GM19328 (cell line): ENCODE results near the gene MED15.
"Not testable (repeated sequence)": the region's sequence is repeated elsewhere in the genome, so short reads cannot be mapped to it uniquely, and the experiment has no call there.

Experiments used
- ATAC-seq: cut with Tn5 transposase; IDR thresholded peaks from one replicate; pipeline ENCODE4 v1.9.1; 2021; ENCODE audit warnings: mild to moderate bottlenecking, moderate library complexity; ENCODE audit not compliant: unreplicated experiment

The MED15 gene

GRCh38 chr22:20531154-20531403, 23.7 kb downstream of the MED15 start:
- ATAC-seq: no peak

- ATAC-seq: no peak
These were observed 24.2 kb downstream of the MED15 start for GRCh38 chr22:20531404-20532201.

- no peak for ATAC-seq
These were observed 25.0 kb downstream of the MED15 start for GRCh38 chr22:20532256-20532993.

GRCh38 chr22:20533095-20533878, 25.9 kb downstream of the MED15 start:
- no peak for ATAC-seq

DNA sequence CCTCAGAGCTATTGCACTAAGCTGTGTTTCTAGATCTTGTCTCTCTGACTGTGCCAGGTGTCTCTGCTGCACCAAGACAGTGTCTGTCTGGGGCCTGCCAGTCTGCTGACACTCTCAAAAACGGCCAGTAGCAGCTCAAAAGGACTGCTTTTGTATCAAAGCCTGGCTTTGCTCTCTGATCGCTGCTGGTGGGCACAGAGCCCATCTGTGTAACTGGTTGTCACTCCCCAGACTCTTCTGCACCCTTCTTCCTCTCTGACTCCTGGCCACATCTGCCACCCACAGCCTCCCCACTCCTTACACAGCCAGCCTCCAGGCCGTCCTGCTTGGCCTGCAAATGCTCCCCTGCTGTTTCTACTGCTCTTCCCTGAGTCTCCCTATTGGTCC, 26.5 kb downstream of the MED15 start:
- no peak for ATAC-seq

- no peak for ATAC-seq
These were observed 29.3 kb downstream of the MED15 start for GRCh38 chr22:20536590-20537324.

DNA sequence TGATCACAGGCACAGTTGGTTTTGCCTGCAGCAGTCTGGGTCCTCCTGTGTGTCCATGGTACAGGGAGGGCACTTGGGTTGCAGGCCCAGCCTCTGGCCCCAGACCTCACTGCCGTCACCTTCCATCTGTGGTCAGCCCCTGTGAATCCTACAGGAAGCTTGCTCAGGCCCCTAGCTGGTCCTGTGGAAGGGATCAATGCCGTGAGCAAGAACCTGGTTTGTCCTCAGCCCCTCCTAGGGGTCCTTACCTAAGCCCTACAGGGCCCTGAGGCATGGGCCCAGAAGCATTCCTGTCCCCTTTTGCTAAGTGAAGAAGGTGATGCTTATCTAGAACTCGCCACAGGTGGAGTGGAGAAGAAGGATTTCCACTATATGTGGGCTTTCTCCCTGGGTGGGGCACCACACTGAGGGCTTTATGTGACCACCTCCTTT, 29.9 kb downstream of the MED15 start:
- no peak for ATAC-seq

DNA sequence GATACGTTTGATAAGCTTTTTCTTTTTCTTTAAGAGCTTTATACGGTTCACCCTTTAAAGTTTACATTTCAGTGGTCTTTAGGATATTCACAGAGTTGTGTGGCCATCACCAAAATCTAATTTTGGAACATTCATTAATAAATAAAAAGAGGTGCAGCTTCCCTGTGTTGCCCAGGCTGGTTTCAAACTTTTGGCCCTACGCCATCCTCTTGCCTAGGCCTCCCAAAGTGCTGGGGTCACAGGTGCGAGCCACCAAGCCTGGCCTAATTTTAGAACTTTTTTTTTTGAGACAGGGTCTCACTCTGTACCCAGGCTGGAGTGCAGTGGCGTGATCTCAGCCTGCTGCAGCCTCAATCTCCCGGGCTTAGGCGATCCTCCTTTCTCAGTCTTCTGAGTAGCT, 30.6 kb downstream of the MED15 start:
- ATAC-seq: no peak

- ATAC-seq: not testable (repeated sequence)
These were observed 31.5 kb downstream of the MED15 start for GRCh38 chr22:20538875-20539274.

GRCh38 chr22:20542055-20542454, 34.6 kb downstream of the MED15 start:
- no peak for ATAC-seq

- ATAC-seq: no peak
These were observed 35.3 kb downstream of the MED15 start for GRCh38 chr22:20542736-20543135.

GRCh38 chr22:20545318-20545634, 37.9 kb downstream of the MED15 start:
- ATAC-seq: not testable (repeated sequence)

DNA sequence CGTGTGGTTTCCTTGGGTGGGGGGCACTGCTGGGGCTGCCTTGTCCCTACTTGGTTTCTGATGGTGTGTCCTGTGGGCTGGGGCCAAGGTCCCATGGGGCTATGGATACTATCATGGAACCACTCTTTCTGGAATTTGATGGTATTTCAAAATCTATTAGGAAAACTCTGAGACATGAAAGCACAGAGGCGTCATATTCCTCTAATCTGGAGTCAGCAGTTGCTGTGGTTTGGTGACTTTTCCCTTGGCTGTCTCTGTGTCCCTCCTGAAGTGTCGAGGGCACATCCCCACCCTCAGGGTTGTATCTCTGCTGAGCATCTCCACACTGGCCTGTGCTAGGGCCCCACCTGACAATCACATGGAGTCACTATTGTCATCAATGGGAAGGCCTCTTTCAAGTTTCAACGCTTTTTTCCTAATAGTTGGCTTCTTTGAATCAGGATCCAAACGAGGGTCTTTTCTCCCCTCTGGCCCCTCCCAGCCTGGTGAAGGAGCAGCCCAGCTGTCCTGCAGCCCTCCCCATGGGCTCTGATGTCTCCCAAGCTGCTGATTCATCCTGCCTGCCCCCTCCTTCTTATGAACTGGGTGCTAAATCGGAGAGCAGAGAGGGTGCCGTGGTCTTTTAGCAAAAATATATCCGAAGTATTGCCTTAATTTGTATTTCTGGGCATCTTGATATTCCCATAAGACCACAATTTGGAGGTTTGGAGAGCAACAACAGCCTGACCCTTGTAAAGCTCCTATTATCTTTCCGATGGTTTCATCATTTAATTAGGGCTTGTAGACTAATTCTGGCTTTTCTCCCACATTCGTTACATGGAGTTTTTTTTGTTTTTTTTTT, 38.5 kb downstream of the MED15 start:
- ATAC-seq: no peak

DNA sequence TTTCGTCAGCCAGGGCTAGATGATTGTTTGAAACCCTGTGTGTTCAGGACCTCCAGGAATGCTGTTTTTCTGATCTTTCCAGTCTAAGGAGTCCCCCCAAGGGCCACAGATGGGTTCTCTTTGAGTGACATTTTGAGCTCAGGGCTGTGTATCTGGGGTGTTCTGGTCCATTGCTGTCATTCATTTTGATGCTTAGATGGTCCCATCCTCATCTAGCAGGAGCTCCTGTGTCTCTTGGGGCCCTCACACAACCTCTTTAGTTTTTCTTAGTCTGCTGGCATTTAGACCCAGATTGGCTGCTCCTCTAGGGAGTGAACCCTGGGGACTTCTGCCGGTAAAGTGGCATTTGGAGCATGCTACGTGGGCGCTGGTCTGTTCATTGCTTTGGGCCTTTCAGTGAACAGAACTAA, 39.1 kb downstream of the MED15 start:
- no peak for ATAC-seq

- no peak for ATAC-seq
These were observed 39.6 kb downstream of the MED15 start for GRCh38 chr22:20547029-20547428.

GRCh38 chr22:20548806-20549205, 41.4 kb downstream of the MED15 start:
- no peak for ATAC-seq

DNA sequence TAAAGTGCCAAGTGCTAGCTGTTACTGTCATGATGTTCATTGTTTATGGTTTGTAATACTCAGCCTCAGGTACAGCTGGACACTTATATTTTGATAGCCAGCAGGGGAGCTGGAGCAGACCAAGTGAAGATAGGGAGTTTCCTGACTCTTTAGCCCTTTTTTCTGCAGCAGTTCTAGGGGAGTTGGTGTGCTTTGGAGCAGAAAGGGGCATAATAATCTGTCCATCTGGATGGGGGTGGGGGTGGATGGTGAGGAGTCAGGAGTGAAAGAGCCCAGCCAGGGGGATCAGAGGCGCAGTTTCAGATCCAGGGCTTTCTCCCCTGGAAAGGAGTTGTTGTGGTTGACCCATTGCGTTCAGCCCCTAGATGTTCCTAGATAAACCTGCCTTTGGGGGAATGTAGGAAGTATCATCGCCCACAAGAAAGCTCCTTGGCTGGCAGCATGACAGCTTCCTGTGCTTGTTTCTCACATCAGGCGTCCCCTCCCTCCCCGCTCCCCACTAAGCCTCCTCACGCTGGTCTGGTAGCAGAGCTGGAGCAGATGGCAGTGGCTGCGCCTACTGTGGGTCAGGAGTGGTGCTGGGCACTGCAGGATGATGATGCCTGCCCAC, 41.9 kb downstream of the MED15 start:
- no peak for ATAC-seq

- ATAC-seq: no peak
These were observed 42.8 kb downstream of the MED15 start for GRCh38 chr22:20550057-20550817.
